HepG2 (cell line): ENCODE data around the gene ACRBP.

Source experiments
- SIN3A ChIP-seq: IDR thresholded peaks from 2 replicates; pipeline ENCODE4 v1.6.1; 2011; ENCODE audit warnings: low read depth, mild to moderate bottlenecking, control low read depth, low read length, borderline replicate concordance
- ZNF263 ChIP-seq: sonication (generic); formaldehyde crosslinking; IDR thresholded peaks from 2 replicates; pipeline ENCODE4 v1.4.0; 2020; ENCODE audit warnings: missing genetic modification reagents
- ZNF354B ChIP-seq: sonication (generic); formaldehyde crosslinking; IDR thresholded peaks from 2 replicates; pipeline ENCODE4 v1.8.0; 2022; ENCODE audit warnings: mild to moderate bottlenecking, missing genetic modification reagents
- TF ChIP-seq, protein P1 (sequence below), 2 experiments: sonication (generic) in 1 of 2; formaldehyde crosslinking in 1 of 2; IDR thresholded peaks; 2 replicates each; pipeline versions ENCODE4 v1.5.1 to v1.6.1; 2011 to 2020; ENCODE audit warnings: borderline replicate concordance in 1 of 2, low read depth in 1 of 2, low read length in 1 of 2, mild to moderate bottlenecking in 1 of 2, missing genetic modification reagents in 1 of 2, moderate library complexity in 1 of 2
- TF ChIP-seq, protein P2 (sequence below): sonication (generic); IDR thresholded peaks from 2 replicates; pipeline ENCODE4 v1.6.1; 2016; ENCODE audit warnings: low read depth, borderline replicate concordance
- TF ChIP-seq, protein P3 (sequence below): sonication (generic); formaldehyde crosslinking; IDR thresholded peaks from 2 replicates; pipeline ENCODE4 v1.5.0; 2020; ENCODE audit warnings: mild to moderate bottlenecking, missing genetic modification reagents, moderate library complexity

DNA sequence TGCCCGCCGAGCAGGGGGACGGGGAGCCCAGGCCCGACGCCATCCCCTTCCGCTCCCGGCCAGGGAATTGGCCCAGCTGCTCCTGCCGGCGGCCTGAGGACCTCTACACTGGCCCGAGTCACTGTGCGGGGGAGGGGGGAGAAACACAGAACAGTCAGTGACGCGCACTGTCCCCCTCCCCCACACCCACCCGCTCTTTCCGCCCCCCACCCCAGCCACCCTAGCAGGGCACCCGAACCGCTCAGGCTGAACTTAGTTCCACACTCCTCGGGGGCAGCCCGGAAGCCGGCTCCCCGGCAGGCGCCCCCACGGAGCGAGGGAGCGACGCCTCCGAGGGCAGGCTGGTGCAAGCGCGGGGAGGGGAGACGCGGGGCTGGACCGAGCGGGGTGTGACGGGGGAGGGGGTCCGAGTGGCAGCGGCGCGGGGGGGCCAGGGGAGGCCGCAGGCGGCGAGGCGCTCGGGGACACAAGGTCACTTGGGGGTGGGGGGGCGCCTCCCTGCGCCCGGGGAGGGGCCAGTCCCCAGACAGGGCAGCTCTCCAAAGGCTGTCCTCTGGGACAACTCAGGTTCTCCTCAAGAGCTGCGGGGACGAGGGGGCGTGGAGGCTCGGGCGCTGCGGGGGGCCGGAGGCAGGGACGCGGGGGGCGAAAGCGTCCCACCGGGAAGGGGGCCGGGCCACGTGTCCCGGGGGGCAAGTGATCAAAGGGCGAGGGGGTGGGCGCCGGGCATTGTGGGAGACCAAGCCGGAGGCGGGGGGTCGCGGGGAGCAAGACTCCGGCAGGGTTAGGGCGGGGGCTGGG, 40.7 kb downstream of the ACRBP start:
- TF ChIP-seq ZNF263 (CRISPR knock-in tag) = no peak
- TF ChIP-seq, protein P1, sequence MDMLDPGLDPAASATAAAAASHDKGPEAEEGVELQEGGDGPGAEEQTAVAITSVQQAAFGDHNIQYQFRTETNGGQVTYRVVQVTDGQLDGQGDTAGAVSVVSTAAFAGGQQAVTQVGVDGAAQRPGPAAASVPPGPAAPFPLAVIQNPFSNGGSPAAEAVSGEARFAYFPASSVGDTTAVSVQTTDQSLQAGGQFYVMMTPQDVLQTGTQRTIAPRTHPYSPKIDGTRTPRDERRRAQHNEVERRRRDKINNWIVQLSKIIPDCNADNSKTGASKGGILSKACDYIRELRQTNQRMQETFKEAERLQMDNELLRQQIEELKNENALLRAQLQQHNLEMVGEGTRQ (IDR thresholded peaks at IDR 0.05; ENCODE audit: low read depth, low read length) = no peak
- TF ChIP-seq, protein P1 (CRISPR knock-in tag; IDR thresholded peaks at IDR 0.05; ENCODE audit: borderline replicate concordance) = no peak
- TF ChIP-seq, protein P2, sequence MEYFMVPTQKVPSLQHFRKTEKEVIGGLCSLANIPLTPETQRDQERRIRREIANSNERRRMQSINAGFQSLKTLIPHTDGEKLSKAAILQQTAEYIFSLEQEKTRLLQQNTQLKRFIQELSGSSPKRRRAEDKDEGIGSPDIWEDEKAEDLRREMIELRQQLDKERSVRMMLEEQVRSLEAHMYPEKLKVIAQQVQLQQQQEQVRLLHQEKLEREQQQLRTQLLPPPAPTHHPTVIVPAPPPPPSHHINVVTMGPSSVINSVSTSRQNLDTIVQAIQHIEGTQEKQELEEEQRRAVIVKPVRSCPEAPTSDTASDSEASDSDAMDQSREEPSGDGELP = no peak
- TF ChIP-seq, protein P3, sequence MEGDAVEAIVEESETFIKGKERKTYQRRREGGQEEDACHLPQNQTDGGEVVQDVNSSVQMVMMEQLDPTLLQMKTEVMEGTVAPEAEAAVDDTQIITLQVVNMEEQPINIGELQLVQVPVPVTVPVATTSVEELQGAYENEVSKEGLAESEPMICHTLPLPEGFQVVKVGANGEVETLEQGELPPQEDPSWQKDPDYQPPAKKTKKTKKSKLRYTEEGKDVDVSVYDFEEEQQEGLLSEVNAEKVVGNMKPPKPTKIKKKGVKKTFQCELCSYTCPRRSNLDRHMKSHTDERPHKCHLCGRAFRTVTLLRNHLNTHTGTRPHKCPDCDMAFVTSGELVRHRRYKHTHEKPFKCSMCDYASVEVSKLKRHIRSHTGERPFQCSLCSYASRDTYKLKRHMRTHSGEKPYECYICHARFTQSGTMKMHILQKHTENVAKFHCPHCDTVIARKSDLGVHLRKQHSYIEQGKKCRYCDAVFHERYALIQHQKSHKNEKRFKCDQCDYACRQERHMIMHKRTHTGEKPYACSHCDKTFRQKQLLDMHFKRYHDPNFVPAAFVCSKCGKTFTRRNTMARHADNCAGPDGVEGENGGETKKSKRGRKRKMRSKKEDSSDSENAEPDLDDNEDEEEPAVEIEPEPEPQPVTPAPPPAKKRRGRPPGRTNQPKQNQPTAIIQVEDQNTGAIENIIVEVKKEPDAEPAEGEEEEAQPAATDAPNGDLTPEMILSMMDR = no peak
- no peak for TF ChIP-seq SIN3A
- TF ChIP-seq ZNF354B (CRISPR knock-in tag) = no peak
